T-cell (primary cell): ENCODE measurements around the gene GYPB. TPM values are rescaled to one million over a fixed set of nuclear protein-coding genes. Genes with fewer than 3 reads are reported as not detected.
"Not testable (repeated sequence)": the region's sequence is repeated elsewhere in the genome, so short reads cannot be mapped to it uniquely, and the experiment has no call there.

Source experiments
- ATAC-seq, 4 experiments: fragments of 200-7000 bp in 3 of 4; fragments of 150-1000 bp in 1 of 4; cut with Tn5 transposase; replicated peaks in 1 of 4; 1 replicate in 3 of 4; 2 replicates in 1 of 4; pipeline ENCODE4 v1.10.0; 2021; ENCODE audit warnings: moderate library complexity in 3 of 4, mild to moderate bottlenecking in 2 of 4, moderate number of reproducible peaks in 1 of 4
- CTCF ChIA-PET, 2 donors: fragments of 300-600 bp; sonication (Branson Sonifier 250); formaldehyde crosslinking; loops; one replicate each; lab custom pipeline; 2022; ENCODE audit warnings: antibody characterized with exemption in 2 of 2; lab: Charles Lee
- POLR2A ChIA-PET, 2 donors: fragments of 300-600 bp; sonication (Branson Sonifier 250); formaldehyde crosslinking; loops; one replicate each; lab custom pipeline; 2022; ENCODE audit warnings: antibody characterized with exemption in 2 of 2; lab: Charles Lee
- DNase-seq, 35 experiments: peaks; one replicate each; pipeline versions ENCODE4 v3.0.0 to v3.0.0-alpha.2; 2013 to 2023
- H3K27ac ChIP-seq: one replicate; pipeline ENCODE4 v1.5.1; 2013; ENCODE audit warnings: low read length
- H3K27me3 ChIP-seq, 2 experiments: replicated peaks in 1 of 2; 1 replicate in 1 of 2; 2 replicates in 1 of 2; pipeline versions ENCODE4 v1.6.1 to v1.7.0; 2013; ENCODE audit warnings: low read length in 1 of 2, mixed read lengths in 1 of 2; ENCODE audit not compliant: control insufficient read depth in 2 of 2, insufficient read depth in 2 of 2; ENCODE audit errors: extremely low read depth in 1 of 2
- H3K36me3 ChIP-seq, 2 donors: 1 replicate in 1 of 2; 2 replicates in 1 of 2; pipeline versions ENCODE4 v1.6.1 to v1.7.0; 2013; ENCODE audit warnings: low read length in 1 of 2; ENCODE audit not compliant: control insufficient read depth in 2 of 2, insufficient read depth in 1 of 2; ENCODE audit errors: extremely low read depth in 1 of 2
- H3K4me1 ChIP-seq, 2 experiments: 1 replicate in 1 of 2; 2 replicates in 1 of 2; pipeline versions ENCODE4 v1.6.1 to v1.7.0; 2013; ENCODE audit warnings: low read length in 2 of 2, mixed read lengths in 1 of 2; ENCODE audit not compliant: insufficient read depth in 2 of 2, control insufficient read depth in 1 of 2; ENCODE audit errors: extremely low read depth in 1 of 2
- H3K4me3 ChIP-seq, 2 donors: 1 replicate in 1 of 2; 2 replicates in 1 of 2; pipeline versions ENCODE4 v1.5.1 to v1.7.0; 2013; ENCODE audit warnings: mild to moderate bottlenecking in 2 of 2, low read length in 1 of 2, moderate library complexity in 1 of 2; ENCODE audit not compliant: control insufficient read depth in 1 of 2; ENCODE audit errors: extremely low read depth in 1 of 2
- H3K9me3 ChIP-seq: 2 replicates; pipeline ENCODE4 v1.7.0; 2013
- H3K27ac Mint-ChIP-seq, 2 donors: one replicate each; pipeline ENCODE4 v1.8.0; 2020 to 2021; ENCODE audit warnings: mild to moderate bottlenecking in 2 of 2, mixed read lengths in 2 of 2
- H3K27me3 Mint-ChIP-seq, 2 donors: one replicate each; pipeline ENCODE4 v1.8.0; 2021 to 2022; ENCODE audit warnings: mixed read lengths in 2 of 2
- H3K36me3 Mint-ChIP-seq: one replicate; pipeline ENCODE4 v1.8.0; 2021; ENCODE audit warnings: mixed read lengths
- H3K4me1 Mint-ChIP-seq, 3 donors: one replicate each; pipeline ENCODE4 v1.8.0; 2020 to 2022; ENCODE audit warnings: mixed read lengths in 3 of 3, mild to moderate bottlenecking in 1 of 3
- H3K4me3 Mint-ChIP-seq, 3 donors: one replicate each; pipeline ENCODE4 v1.8.0; 2020 to 2022; ENCODE audit warnings: mild to moderate bottlenecking in 3 of 3, mixed read lengths in 3 of 3, moderate library complexity in 3 of 3
- H3K9me3 Mint-ChIP-seq, 3 donors: one replicate each; pipeline ENCODE4 v1.8.0; 2020 to 2022; ENCODE audit warnings: mixed read lengths in 3 of 3
- WGBS: methylation state at CpG from one replicate; pipeline ENCODE4 v1.1.5; 2013; ENCODE audit warnings: missing lambda C conversion rate; ENCODE audit not compliant: insufficient coverage; 5-methylcytosine and 5-hydroxymethylcytosine counted together
- total RNA-seq, 35 experiments: library from RNA in 6 of 35; stranded (reverse) in 6 of 35; fragments of 120-200 nt in 1 of 35; gene quantifications; one replicate each; pipeline versions ENCODE4 v1.2.1 to v1.2.4 and lab custom pipeline; 2013 to 2026

The GYPB gene
- total RNA-seq, 5 donors from 2014 or later (not counting 1 experiment from before 2014, with no cell fraction given): not detected

GRCh38 chr4:144004868-144005557 is 14.2 kb downstream of the GYPB start:
- H3K36me3 ChIP-seq, POLR2A ChIA-PET, H3K9me3 ChIP-seq, H3K9me3 Mint-ChIP-seq, H3K4me1 Mint-ChIP-seq, CTCF ChIA-PET, H3K27ac Mint-ChIP-seq, H3K4me3 Mint-ChIP-seq, H3K4me3 ChIP-seq, H3K4me1 ChIP-seq, H3K27me3 Mint-ChIP-seq, H3K27me3 ChIP-seq, DNase-seq, H3K27ac ChIP-seq, H3K36me3 Mint-ChIP-seq: not testable (repeated sequence)
- ATAC-seq: peak in 1 of 4 experiments; percentile 22
- no CpG with 5 or more reads among the region's 4 CpGs for WGBS

- H3K4me1 Mint-ChIP-seq, H3K36me3 Mint-ChIP-seq, ATAC-seq, CTCF ChIA-PET, H3K9me3 Mint-ChIP-seq, H3K27me3 Mint-ChIP-seq, H3K4me3 ChIP-seq, H3K4me1 ChIP-seq, H3K36me3 ChIP-seq, H3K4me3 Mint-ChIP-seq, DNase-seq, POLR2A ChIA-PET, H3K9me3 ChIP-seq, H3K27me3 ChIP-seq, H3K27ac Mint-ChIP-seq, H3K27ac ChIP-seq: not testable (repeated sequence)
Measured at GRCh38 chr4:144003890-144004265, 15.3 kb downstream of the GYPB start.

- CTCF ChIA-PET, H3K36me3 ChIP-seq, POLR2A ChIA-PET, H3K9me3 ChIP-seq, H3K27me3 ChIP-seq, H3K4me1 ChIP-seq, DNase-seq, H3K9me3 Mint-ChIP-seq, H3K27ac ChIP-seq, H3K4me3 Mint-ChIP-seq, H3K4me1 Mint-ChIP-seq, H3K27me3 Mint-ChIP-seq, H3K27ac Mint-ChIP-seq, ATAC-seq, H3K4me3 ChIP-seq, H3K36me3 Mint-ChIP-seq: not testable (repeated sequence)
- no CpG with 5 or more reads among the region's 2 CpGs for WGBS
Measured at GRCh38 chr4:144003205-144003889, 15.8 kb downstream of the GYPB start.

GRCh38 chr4:144000331-144000995 is 18.7 kb downstream of the GYPB start:
- not testable (repeated sequence) for ATAC-seq, H3K36me3 Mint-ChIP-seq, H3K9me3 Mint-ChIP-seq

GRCh38 chr4:143996193-143996592 is 23.0 kb downstream of the GYPB start:
- DNase-seq, H3K27ac ChIP-seq, H3K9me3 ChIP-seq, H3K27me3 ChIP-seq, H3K9me3 Mint-ChIP-seq, H3K4me3 Mint-ChIP-seq, H3K4me1 ChIP-seq, H3K4me3 ChIP-seq, H3K36me3 Mint-ChIP-seq, H3K27ac Mint-ChIP-seq, H3K36me3 ChIP-seq, ATAC-seq, CTCF ChIA-PET, H3K4me1 Mint-ChIP-seq, H3K27me3 Mint-ChIP-seq, POLR2A ChIA-PET: not testable (repeated sequence)
- WGBS: 60% methylated on average over 1 of the region's 4 CpGs

More at GRCh38 chr4:144000331-144000995, 18.7 kb downstream of the GYPB start:
- H3K27ac ChIP-seq, DNase-seq, POLR2A ChIA-PET, H3K27me3 ChIP-seq, H3K4me1 Mint-ChIP-seq, H3K27ac Mint-ChIP-seq, H3K4me3 Mint-ChIP-seq, H3K4me3 ChIP-seq, H3K27me3 Mint-ChIP-seq, H3K9me3 ChIP-seq, H3K4me1 ChIP-seq, CTCF ChIA-PET, H3K36me3 ChIP-seq: not testable (repeated sequence)
- WGBS: 100% methylated on average over 2 of the region's 6 CpGs

- H3K27ac Mint-ChIP-seq, H3K4me1 ChIP-seq, H3K27me3 Mint-ChIP-seq, H3K9me3 Mint-ChIP-seq, H3K36me3 ChIP-seq, ATAC-seq, H3K27ac ChIP-seq, H3K9me3 ChIP-seq, H3K4me1 Mint-ChIP-seq, H3K4me3 ChIP-seq, CTCF ChIA-PET, H3K27me3 ChIP-seq, POLR2A ChIA-PET, H3K36me3 Mint-ChIP-seq, H3K4me3 Mint-ChIP-seq, DNase-seq: not testable (repeated sequence)
- WGBS: no CpG with 5 or more reads among the region's 1 CpG
Measured at GRCh38 chr4:143991761-143992160, 27.4 kb downstream of the GYPB start.
